GM23338 (cell line): Measurements from ENCODE around the gene TSPEAR. TPM values are rescaled to one million over a fixed set of nuclear protein-coding genes. Genes with fewer than 3 reads are reported as not detected.

Source experiments
- ATAC-seq: fragments of 200-7000 bp; cut with Tn5 transposase; 3 replicates; pipeline ENCODE4 v1.9.1; 2020
- DNase-seq: peaks from one replicate; pipeline ENCODE4 v3.0.0-alpha.2; 2015; ENCODE audit warnings: low spot score
- H2AFZ ChIP-seq: fragments of 200-600 bp; sonication (generic); 2 replicates; pipeline ENCODE4 v1.8.0; 2016; ENCODE audit warnings: antibody characterized with exemption, mild to moderate bottlenecking, moderate library complexity
- H3F3A ChIP-seq: fragments of 200-600 bp; sonication (generic); replicated peaks from 2 replicates; pipeline ENCODE4 v1.8.0; 2017; ENCODE audit warnings: antibody characterized with exemption, mixed run types, low read depth
- H3K27ac ChIP-seq: fragments of 200-600 bp; sonication (generic); 2 replicates; pipeline ENCODE4 v1.6.1; 2016; ENCODE audit warnings: low read depth
- H3K27me3 ChIP-seq: fragments of 200-600 bp; sonication (generic); 2 replicates; pipeline ENCODE4 v1.8.0; 2016; ENCODE audit warnings: mild to moderate bottlenecking, mixed run types, moderate library complexity; ENCODE audit not compliant: insufficient read depth
- H3K36me3 ChIP-seq: fragments of 200-600 bp; sonication (generic); 2 replicates; pipeline ENCODE4 v1.8.0; 2016; ENCODE audit warnings: mild to moderate bottlenecking; ENCODE audit not compliant: insufficient read depth
- H3K4me1 ChIP-seq: fragments of 200-600 bp; sonication (generic); 2 replicates; pipeline ENCODE4 v1.8.0; 2016; ENCODE audit warnings: mild to moderate bottlenecking, moderate library complexity; ENCODE audit not compliant: insufficient read depth
- H3K4me2 ChIP-seq: fragments of 200-600 bp; sonication (generic); 2 replicates; pipeline ENCODE4 v1.7.1; 2017; ENCODE audit warnings: mixed run types
- H3K4me3 ChIP-seq: fragments of 200-600 bp; sonication (generic); 2 replicates; pipeline ENCODE4 v1.6.1; 2016; ENCODE audit warnings: mixed run types
- H3K79me2 ChIP-seq: fragments of 200-600 bp; sonication (generic); replicated peaks from 2 replicates; pipeline ENCODE4 v1.8.0; 2017; ENCODE audit warnings: mild to moderate bottlenecking; ENCODE audit not compliant: insufficient read depth
- H3K9me2 ChIP-seq: fragments of 200-600 bp; sonication (generic); 2 replicates; pipeline ENCODE4 v1.8.0; 2017; ENCODE audit not compliant: insufficient read depth
- H4K20me1 ChIP-seq: fragments of 200-600 bp; sonication (generic); replicated peaks from 2 replicates; pipeline ENCODE4 v1.8.0; 2017; ENCODE audit warnings: mild to moderate bottlenecking; ENCODE audit not compliant: insufficient read depth
- H3K27ac Mint-ChIP-seq: 2 replicates; pipeline ENCODE4 v1.8.0; 2020; ENCODE audit warnings: inconsistent platforms, mild to moderate bottlenecking, moderate library complexity, mixed read lengths
- H3K27me3 Mint-ChIP-seq: 3 replicates; pipeline ENCODE4 v1.8.0; 2022; ENCODE audit warnings: low read depth, mild to moderate bottlenecking, moderate library complexity, mixed read lengths, inconsistent platforms; ENCODE audit not compliant: insufficient read depth, poor library complexity
- H3K36me3 Mint-ChIP-seq: 3 replicates; pipeline ENCODE4 v1.8.0; 2021; ENCODE audit warnings: low read depth, mild to moderate bottlenecking, inconsistent platforms, moderate library complexity, mixed read lengths
- H3K4me1 Mint-ChIP-seq: 3 replicates; pipeline ENCODE4 v1.8.0; 2020; ENCODE audit warnings: mild to moderate bottlenecking, inconsistent platforms, mixed read lengths
- H3K4me3 Mint-ChIP-seq: 3 replicates; pipeline ENCODE4 v1.8.0; 2021; ENCODE audit warnings: moderate library complexity, mild to moderate bottlenecking, inconsistent platforms, mixed read lengths
- H3K9me3 Mint-ChIP-seq: 3 replicates; pipeline ENCODE4 v1.8.0; 2020; ENCODE audit warnings: moderate library complexity, mild to moderate bottlenecking, inconsistent platforms, mixed read lengths
- CREB1 ChIP-seq: fragments of 250-450 bp; sonication (Bioruptor Pico); IDR thresholded peaks from 2 replicates; pipeline ENCODE4 v1.5.0; 2020; ENCODE audit warnings: low read depth, mild to moderate bottlenecking, moderate library complexity
- EZH2 ChIP-seq: fragments of 200-600 bp; sonication (generic); IDR thresholded peaks from one replicate; pipeline ENCODE4 v1.8.0; 2017; ENCODE audit warnings: antibody characterized with exemption, mild to moderate bottlenecking, low read depth; ENCODE audit not compliant: unreplicated experiment
- EZH2phosphoT487 ChIP-seq: fragments of 200-600 bp; sonication (generic); IDR thresholded peaks from one replicate; pipeline ENCODE4 v1.8.1; 2018; ENCODE audit warnings: antibody characterized with exemption; ENCODE audit not compliant: unreplicated experiment
- JUNB ChIP-seq: IDR thresholded peaks from one replicate; pipeline ENCODE4 v1.6.1; 2016; ENCODE audit warnings: antibody characterized with exemption; ENCODE audit not compliant: unreplicated experiment
- NANOG ChIP-seq: IDR thresholded peaks from 2 replicates; pipeline ENCODE4 v1.6.1; 2016; ENCODE audit warnings: antibody characterized with exemption, borderline replicate concordance
- POLR2AphosphoS5 ChIP-seq: IDR thresholded peaks from 2 replicates; pipeline ENCODE4 v1.6.1; 2016; ENCODE audit warnings: antibody characterized with exemption, low read depth
- STAT1 ChIP-seq: IDR thresholded peaks from one replicate; pipeline ENCODE4 v1.6.1; 2016; ENCODE audit warnings: antibody characterized with exemption; ENCODE audit not compliant: unreplicated experiment
- ZNF114 ChIP-seq: fragments of 250-450 bp; sonication (Bioruptor Pico); IDR thresholded peaks from 2 replicates; pipeline ENCODE4 v1.5.0; 2020; ENCODE audit warnings: mild to moderate bottlenecking, moderate library complexity
- ZNF331 ChIP-seq: fragments of 250-450 bp; sonication (Bioruptor Pico); IDR thresholded peaks from 2 replicates; pipeline ENCODE4 v1.5.0; 2020; ENCODE audit warnings: low read depth, mild to moderate bottlenecking, moderate library complexity
- polyA plus RNA-seq: library from polyadenylated mRNA; unstranded; fragments of >200 nt; fragmentation: Nextera tagmentation; extraction: Ambion mirVana; gene quantifications from 2 replicates; pipeline ENCODE4 v1.2.1, GENCODE V29; 2016
- total RNA-seq: library from RNA; depleted of rRNA; stranded (reverse); fragments of >200 nt; shearing (Covaris generic); gene quantifications from 2 replicates; pipeline ENCODE4 v1.2.3, GENCODE V29; 2014
- TF ChIP-seq, protein P1 (sequence below): IDR thresholded peaks from 2 replicates; pipeline ENCODE4 v1.6.1; 2016; ENCODE audit warnings: antibody characterized with exemption
- TF ChIP-seq, protein P2 (sequence below), 2 experiments: fragments of 200-600 bp in 1 of 2; sonication (generic) in 1 of 2; conservative IDR thresholded peaks; 2 replicates each; pipeline versions ENCODE4 v1.5.1 to v1.6.1; 2016 to 2017; ENCODE audit warnings: antibody characterized with exemption in 2 of 2, low read depth in 2 of 2, mild to moderate bottlenecking in 2 of 2, moderate library complexity in 1 of 2
- TF ChIP-seq, protein P3 (sequence below): fragments of 250-450 bp; sonication (Bioruptor Pico); IDR thresholded peaks from 2 replicates; pipeline ENCODE4 v1.5.0; 2020; ENCODE audit warnings: mild to moderate bottlenecking, moderate library complexity
- TF ChIP-seq, protein P4 (sequence below): IDR thresholded peaks from one replicate; pipeline ENCODE4 v1.6.1; 2018; ENCODE audit warnings: antibody characterized with exemption; ENCODE audit not compliant: unreplicated experiment

The TSPEAR gene
- total and polyA plus RNA-seq, 2 experiments from 2014 or later = 0.35 to 0.92 TPM

DNA sequence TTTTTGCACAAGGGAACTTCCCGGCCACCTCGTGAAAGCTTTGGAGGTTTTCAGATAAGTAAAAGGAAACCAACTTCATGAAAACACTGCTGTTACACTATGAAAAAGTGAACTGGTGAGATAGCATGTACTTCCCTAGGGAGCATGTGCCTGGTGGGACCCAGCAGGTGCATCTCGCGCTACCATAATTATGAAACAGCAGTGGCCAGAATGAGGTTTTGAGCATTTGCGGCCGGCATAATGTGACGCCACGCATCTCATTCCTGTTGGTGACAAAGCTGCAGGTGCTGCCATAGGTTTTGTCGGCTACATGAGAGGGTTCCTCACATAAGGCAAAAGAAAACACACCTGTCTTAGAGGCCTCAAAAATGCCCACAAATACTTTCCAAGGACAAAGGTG, 154.5 kb downstream of the TSPEAR start:
- Mint-ChIP-seq H3K36me3 (no peaks in the 10 kb centered on the region; the same call in 2 of the 3 replicates), H3K4me3 (no peak overlapping the region), H3K27me3 (peaks cover 11% of the 10 kb centered on the region), H3K27ac (no peak overlapping the region), H3K4me1 (peaks cover 25% of the 10 kb centered on the region), H3K9me3 (no peaks in the 10 kb centered on the region)
- H3K4me3 ChIP-seq = no peak overlapping the region
- H3K36me3 ChIP-seq = no peaks in the 10 kb centered on the region
- H3K79me2 ChIP-seq = no peaks in the 10 kb centered on the region
- no peak overlapping the region for H3K27ac ChIP-seq
- H4K20me1 ChIP-seq = no peaks in the 10 kb centered on the region
- peaks cover 10% of the 10 kb centered on the region; the same call in 1 of the 2 replicates for H3K4me1 ChIP-seq
- no peak for TF ChIP-seq EZH2phosphoT487
- no peak for TF ChIP-seq POLR2AphosphoS5
- TF ChIP-seq, protein P1, sequence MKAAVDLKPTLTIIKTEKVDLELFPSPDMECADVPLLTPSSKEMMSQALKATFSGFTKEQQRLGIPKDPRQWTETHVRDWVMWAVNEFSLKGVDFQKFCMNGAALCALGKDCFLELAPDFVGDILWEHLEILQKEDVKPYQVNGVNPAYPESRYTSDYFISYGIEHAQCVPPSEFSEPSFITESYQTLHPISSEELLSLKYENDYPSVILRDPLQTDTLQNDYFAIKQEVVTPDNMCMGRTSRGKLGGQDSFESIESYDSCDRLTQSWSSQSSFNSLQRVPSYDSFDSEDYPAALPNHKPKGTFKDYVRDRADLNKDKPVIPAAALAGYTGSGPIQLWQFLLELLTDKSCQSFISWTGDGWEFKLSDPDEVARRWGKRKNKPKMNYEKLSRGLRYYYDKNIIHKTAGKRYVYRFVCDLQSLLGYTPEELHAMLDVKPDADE = no peak
- TF ChIP-seq ZNF331 (CRISPR knock-in tag) = no peak
- no peak for TF ChIP-seq CREB1 (CRISPR knock-in tag)
- TF ChIP-seq, protein P2, sequence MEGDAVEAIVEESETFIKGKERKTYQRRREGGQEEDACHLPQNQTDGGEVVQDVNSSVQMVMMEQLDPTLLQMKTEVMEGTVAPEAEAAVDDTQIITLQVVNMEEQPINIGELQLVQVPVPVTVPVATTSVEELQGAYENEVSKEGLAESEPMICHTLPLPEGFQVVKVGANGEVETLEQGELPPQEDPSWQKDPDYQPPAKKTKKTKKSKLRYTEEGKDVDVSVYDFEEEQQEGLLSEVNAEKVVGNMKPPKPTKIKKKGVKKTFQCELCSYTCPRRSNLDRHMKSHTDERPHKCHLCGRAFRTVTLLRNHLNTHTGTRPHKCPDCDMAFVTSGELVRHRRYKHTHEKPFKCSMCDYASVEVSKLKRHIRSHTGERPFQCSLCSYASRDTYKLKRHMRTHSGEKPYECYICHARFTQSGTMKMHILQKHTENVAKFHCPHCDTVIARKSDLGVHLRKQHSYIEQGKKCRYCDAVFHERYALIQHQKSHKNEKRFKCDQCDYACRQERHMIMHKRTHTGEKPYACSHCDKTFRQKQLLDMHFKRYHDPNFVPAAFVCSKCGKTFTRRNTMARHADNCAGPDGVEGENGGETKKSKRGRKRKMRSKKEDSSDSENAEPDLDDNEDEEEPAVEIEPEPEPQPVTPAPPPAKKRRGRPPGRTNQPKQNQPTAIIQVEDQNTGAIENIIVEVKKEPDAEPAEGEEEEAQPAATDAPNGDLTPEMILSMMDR (conservative IDR thresholded peaks at IDR 0.05; ENCODE audit: low read depth in 2 of 2) = no peak
- no peak for TF ChIP-seq NANOG
- no peak for TF ChIP-seq STAT1
- no peak for TF ChIP-seq EZH2
- no peak for TF ChIP-seq JUNB
- TF ChIP-seq, protein P3, sequence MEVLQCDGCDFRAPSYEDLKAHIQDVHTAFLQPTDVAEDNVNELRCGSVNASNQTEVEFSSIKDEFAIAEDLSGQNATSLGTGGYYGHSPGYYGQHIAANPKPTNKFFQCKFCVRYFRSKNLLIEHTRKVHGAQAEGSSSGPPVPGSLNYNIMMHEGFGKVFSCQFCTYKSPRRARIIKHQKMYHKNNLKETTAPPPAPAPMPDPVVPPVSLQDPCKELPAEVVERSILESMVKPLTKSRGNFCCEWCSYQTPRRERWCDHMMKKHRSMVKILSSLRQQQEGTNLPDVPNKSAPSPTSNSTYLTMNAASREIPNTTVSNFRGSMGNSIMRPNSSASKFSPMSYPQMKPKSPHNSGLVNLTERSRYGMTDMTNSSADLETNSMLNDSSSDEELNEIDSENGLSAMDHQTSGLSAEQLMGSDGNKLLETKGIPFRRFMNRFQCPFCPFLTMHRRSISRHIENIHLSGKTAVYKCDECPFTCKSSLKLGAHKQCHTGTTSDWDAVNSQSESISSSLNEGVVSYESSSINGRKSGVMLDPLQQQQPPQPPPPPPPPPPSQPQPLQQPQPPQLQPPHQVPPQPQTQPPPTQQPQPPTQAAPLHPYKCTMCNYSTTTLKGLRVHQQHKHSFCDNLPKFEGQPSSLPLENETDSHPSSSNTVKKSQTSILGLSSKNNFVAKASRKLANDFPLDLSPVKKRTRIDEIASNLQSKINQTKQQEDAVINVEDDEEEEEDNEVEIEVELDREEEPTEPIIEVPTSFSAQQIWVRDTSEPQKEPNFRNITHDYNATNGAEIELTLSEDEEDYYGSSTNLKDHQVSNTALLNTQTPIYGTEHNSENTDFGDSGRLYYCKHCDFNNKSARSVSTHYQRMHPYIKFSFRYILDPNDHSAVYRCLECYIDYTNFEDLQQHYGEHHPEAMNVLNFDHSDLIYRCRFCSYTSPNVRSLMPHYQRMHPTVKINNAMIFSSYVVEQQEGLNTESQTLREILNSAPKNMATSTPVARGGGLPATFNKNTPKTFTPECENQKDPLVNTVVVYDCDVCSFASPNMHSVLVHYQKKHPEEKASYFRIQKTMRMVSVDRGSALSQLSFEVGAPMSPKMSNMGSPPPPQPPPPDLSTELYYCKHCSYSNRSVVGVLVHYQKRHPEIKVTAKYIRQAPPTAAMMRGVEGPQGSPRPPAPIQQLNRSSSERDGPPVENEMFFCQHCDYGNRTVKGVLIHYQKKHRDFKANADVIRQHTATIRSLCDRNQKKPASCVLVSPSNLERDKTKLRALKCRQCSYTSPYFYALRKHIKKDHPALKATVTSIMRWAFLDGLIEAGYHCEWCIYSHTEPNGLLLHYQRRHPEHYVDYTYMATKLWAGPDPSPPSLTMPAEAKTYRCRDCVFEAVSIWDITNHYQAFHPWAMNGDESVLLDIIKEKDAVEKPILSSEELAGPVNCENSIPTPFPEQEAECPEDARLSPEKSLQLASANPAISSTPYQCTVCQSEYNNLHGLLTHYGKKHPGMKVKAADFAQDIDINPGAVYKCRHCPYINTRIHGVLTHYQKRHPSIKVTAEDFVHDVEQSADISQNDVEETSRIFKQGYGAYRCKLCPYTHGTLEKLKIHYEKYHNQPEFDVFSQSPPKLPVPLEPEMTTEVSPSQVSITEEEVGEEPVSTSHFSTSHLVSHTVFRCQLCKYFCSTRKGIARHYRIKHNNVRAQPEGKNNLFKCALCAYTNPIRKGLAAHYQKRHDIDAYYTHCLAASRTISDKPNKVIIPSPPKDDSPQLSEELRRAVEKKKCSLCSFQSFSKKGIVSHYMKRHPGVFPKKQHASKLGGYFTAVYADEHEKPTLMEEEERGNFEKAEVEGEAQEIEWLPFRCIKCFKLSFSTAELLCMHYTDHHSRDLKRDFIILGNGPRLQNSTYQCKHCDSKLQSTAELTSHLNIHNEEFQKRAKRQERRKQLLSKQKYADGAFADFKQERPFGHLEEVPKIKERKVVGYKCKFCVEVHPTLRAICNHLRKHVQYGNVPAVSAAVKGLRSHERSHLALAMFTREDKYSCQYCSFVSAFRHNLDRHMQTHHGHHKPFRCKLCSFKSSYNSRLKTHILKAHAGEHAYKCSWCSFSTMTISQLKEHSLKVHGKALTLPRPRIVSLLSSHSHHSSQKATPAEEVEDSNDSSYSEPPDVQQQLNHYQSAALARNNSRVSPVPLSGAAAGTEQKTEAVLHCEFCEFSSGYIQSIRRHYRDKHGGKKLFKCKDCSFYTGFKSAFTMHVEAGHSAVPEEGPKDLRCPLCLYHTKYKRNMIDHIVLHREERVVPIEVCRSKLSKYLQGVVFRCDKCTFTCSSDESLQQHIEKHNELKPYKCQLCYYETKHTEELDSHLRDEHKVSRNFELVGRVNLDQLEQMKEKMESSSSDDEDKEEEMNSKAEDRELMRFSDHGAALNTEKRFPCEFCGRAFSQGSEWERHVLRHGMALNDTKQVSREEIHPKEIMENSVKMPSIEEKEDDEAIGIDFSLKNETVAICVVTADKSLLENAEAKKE (CRISPR knock-in tag) = no peak
- no peak for TF ChIP-seq ZNF114
- TF ChIP-seq, protein P4, sequence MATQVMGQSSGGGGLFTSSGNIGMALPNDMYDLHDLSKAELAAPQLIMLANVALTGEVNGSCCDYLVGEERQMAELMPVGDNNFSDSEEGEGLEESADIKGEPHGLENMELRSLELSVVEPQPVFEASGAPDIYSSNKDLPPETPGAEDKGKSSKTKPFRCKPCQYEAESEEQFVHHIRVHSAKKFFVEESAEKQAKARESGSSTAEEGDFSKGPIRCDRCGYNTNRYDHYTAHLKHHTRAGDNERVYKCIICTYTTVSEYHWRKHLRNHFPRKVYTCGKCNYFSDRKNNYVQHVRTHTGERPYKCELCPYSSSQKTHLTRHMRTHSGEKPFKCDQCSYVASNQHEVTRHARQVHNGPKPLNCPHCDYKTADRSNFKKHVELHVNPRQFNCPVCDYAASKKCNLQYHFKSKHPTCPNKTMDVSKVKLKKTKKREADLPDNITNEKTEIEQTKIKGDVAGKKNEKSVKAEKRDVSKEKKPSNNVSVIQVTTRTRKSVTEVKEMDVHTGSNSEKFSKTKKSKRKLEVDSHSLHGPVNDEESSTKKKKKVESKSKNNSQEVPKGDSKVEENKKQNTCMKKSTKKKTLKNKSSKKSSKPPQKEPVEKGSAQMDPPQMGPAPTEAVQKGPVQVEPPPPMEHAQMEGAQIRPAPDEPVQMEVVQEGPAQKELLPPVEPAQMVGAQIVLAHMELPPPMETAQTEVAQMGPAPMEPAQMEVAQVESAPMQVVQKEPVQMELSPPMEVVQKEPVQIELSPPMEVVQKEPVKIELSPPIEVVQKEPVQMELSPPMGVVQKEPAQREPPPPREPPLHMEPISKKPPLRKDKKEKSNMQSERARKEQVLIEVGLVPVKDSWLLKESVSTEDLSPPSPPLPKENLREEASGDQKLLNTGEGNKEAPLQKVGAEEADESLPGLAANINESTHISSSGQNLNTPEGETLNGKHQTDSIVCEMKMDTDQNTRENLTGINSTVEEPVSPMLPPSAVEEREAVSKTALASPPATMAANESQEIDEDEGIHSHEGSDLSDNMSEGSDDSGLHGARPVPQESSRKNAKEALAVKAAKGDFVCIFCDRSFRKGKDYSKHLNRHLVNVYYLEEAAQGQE = no peak
- H2AFZ ChIP-seq = no peak overlapping the region
- no peaks in the 10 kb centered on the region for H3K9me2 ChIP-seq
- H3F3A ChIP-seq = 0 out of 2 replicates have a peak, but pooled peaks cover 2% of the 10 kb centered on the region
- no peak overlapping the region for H3K4me2 ChIP-seq
- no peaks in the 10 kb centered on the region for H3K27me3 ChIP-seq
- ATAC-seq (no peak), DNase-seq (no peak)
